ENCODE results near the gene CIAO1. TPM values are rescaled to one million over a fixed set of nuclear protein-coding genes. Genes with fewer than 3 reads are reported as not detected.

Gene CIAO1
- total RNA-seq, 4 donors from 2014 or later = 73.5 to 102 (median 95.6) TPM

GRCh38 chr2:96273763-96274162 is 7.7 kb downstream of the CIAO1 start:
- TF ChIP-seq, protein P1, sequence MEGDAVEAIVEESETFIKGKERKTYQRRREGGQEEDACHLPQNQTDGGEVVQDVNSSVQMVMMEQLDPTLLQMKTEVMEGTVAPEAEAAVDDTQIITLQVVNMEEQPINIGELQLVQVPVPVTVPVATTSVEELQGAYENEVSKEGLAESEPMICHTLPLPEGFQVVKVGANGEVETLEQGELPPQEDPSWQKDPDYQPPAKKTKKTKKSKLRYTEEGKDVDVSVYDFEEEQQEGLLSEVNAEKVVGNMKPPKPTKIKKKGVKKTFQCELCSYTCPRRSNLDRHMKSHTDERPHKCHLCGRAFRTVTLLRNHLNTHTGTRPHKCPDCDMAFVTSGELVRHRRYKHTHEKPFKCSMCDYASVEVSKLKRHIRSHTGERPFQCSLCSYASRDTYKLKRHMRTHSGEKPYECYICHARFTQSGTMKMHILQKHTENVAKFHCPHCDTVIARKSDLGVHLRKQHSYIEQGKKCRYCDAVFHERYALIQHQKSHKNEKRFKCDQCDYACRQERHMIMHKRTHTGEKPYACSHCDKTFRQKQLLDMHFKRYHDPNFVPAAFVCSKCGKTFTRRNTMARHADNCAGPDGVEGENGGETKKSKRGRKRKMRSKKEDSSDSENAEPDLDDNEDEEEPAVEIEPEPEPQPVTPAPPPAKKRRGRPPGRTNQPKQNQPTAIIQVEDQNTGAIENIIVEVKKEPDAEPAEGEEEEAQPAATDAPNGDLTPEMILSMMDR (IDR thresholded peaks at IDR 0.05 in 4 of 5, conservative IDR thresholded peaks at IDR 0.05 in 1 of 5) = no peak
- TF ChIP-seq POLR2A (IDR thresholded peaks at IDR 0.05) = no peak
- no peak overlapping the region for H3K4me3 ChIP-seq
- H3K4me1 ChIP-seq = no peaks in the 10 kb centered on the region
- H3K9me3 ChIP-seq = no peaks in the 10 kb centered on the region
- H3K36me3 ChIP-seq = peaks cover 0 to 94% of the 10 kb centered on the region in 2 donors
- H3K27ac ChIP-seq = no peak overlapping the region
- intact Hi-C loops (cut with DNase I; ENCODE audit: low total_unique reads) (no loop called here), in situ Hi-C loops (cut with MboI; ENCODE audit: low sequenced_read_pairs in 4 of 4) (loop anchor here in 1 of 4 donors (25.0 kb wide), 2 partner anchors 136 to 261 kb away; partner anchors contain the start of genes ASTL and DUSP2)
- ATAC-seq = no peak
- H3K27me3 ChIP-seq = no peaks in the 10 kb centered on the region
- DNase-seq = no peak

- TF ChIP-seq POLR2A (IDR thresholded peaks at IDR 0.05) = no peak
- TF ChIP-seq, protein P1 (IDR thresholded peaks at IDR 0.05 in 4 of 5, conservative IDR thresholded peaks at IDR 0.05 in 1 of 5) = no peak
- Histone ChIP-seq H3K9me3 (no peaks in the 10 kb centered on the region), H3K4me3 (no peak overlapping the region), H3K27me3 (no peaks in the 10 kb centered on the region), H3K27ac (no peak overlapping the region), H3K36me3 (peaks cover 0 to 94% of the 10 kb centered on the region in 2 donors), H3K4me1 (no peaks in the 10 kb centered on the region)
- ATAC-seq = no peak
- DNase-seq = no peak
- intact Hi-C loops (cut with DNase I; ENCODE audit: low total_unique reads) = no loop called here
- in situ Hi-C loops (cut with MboI; ENCODE audit: low sequenced_read_pairs in 4 of 4) = loop anchor here in 1 of 4 donors (25.0 kb wide), 2 partner anchors 137 to 262 kb away; partner anchors contain the start of genes ASTL and DUSP2
These were observed 8.5 kb downstream of the CIAO1 start for GRCh38 chr2:96274355-96275056.

- intact Hi-C loops (cut with DNase I; ENCODE audit: low total_unique reads) (no loop called here), in situ Hi-C loops (cut with MboI; ENCODE audit: low sequenced_read_pairs in 4 of 4) (no loop called here)
- DNase-seq (no peak), ATAC-seq (no peak)
- no peaks in the 10 kb centered on the region for H3K9me3 ChIP-seq
- TF ChIP-seq, protein P1 (IDR thresholded peaks at IDR 0.05 in 4 of 5, conservative IDR thresholded peaks at IDR 0.05 in 1 of 5) = no peak
- TF ChIP-seq POLR2A (IDR thresholded peaks at IDR 0.05) = no peak
- no peaks in the 10 kb centered on the region for H3K4me1 ChIP-seq
- H3K36me3 ChIP-seq = peaks cover 0 to 94% of the 10 kb centered on the region in 2 donors
- no peak overlapping the region for H3K27ac ChIP-seq
- H3K27me3 ChIP-seq = no peaks in the 10 kb centered on the region
- H3K4me3 ChIP-seq = no peak overlapping the region
These were observed 10.9 kb downstream of the CIAO1 start for GRCh38 chr2:96276787-96277499.

DNA sequence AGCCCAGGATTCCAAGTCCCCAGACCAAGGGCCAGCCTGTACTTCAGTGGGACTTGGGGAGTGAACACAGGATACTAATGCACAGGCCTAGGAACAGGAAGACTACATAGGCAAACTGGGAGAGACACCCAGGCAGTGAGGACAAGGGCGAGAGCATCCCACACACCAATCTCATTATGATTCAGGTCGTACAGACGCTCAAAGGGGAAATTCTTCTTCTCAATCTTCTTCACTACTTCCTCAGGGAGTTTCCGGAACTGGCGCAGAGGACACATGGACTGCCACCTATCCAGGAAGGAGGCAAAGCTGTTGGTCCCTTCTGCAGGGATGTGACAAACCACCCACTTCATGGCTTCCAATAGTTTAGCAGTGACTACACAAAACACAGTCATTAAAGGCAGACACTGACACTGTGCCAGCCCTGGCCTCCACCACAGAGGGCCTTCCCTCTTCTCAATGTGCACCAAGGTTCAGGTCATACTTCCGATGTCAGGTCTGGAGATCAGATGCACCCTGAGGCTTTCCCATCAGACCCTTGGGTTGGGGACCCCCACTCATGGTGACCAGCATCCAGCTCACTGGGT is 21.3 kb downstream of the CIAO1 start:
- Histone ChIP-seq H3K36me3 (peaks cover 15 to 100% of the 10 kb centered on the region in 2 donors), H3K4me3 (no peak overlapping the region), H3K9me3 (no peaks in the 10 kb centered on the region), H3K27me3 (no peaks in the 10 kb centered on the region), H3K27ac (no peak overlapping the region), H3K4me1 (no peaks in the 10 kb centered on the region)
- in situ Hi-C loops (cut with MboI; ENCODE audit: low sequenced_read_pairs in 4 of 4) = no loop called here
- TF ChIP-seq, protein P1 (IDR thresholded peaks at IDR 0.05 in 4 of 5, conservative IDR thresholded peaks at IDR 0.05 in 1 of 5) = no peak
- TF ChIP-seq POLR2A (IDR thresholded peaks at IDR 0.05) = no peak
- no peak for ATAC-seq
- intact Hi-C loops (cut with DNase I; ENCODE audit: low total_unique reads) = no loop called here
- DNase-seq = no peak
